Measurements from ENCODE around the gene ZNF805.

DNA sequence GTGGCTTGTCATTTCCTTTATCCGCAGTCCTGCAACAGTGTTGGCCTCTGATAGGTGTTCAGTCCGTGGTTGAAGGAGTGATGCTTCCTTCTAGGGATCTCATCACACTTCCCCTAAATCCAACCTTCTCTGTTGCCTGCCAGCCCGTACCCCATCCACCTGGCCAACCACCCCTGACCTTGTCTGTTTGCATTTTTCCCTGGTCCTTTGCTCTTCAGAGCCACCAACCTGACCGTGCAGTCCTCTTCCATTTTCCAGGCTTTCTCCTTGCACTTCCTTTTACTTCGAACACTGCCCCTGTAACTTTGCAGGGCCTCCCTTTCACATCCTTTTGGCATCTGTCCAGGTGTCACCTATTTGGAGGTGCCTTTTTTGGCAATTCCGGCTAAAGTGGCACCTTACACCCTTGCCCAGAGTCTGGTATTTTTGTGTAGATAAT lies 40.5 kb downstream of the ZNF805 start:
- TF ChIP-seq CTCF (IDR thresholded peaks at IDR 0.05) (no peak), POLR2AphosphoS5 (IDR thresholded peaks at IDR 0.05) (no peak)
